ENCODE data around the gene DYNLT1.

Gene DYNLT1

GRCh38 chr6:158603261-158604047, 41.1 kb downstream of the DYNLT1 start:
- DNase-seq (ENCODE audit: low read depth in 3 of 3) = no peak

GRCh38 chr6:158599635-158600034, 44.9 kb downstream of the DYNLT1 start:
- DNase-seq (ENCODE audit: low read depth in 3 of 3) = no peak

- DNase-seq (ENCODE audit: low read depth in 3 of 3) = no peak
These were observed 47.0 kb downstream of the DYNLT1 start for GRCh38 chr6:158597565-158597964.

GRCh38 chr6:158596861-158597260, 47.7 kb downstream of the DYNLT1 start:
- no peak for DNase-seq (ENCODE audit: low read depth in 3 of 3)

- no peak for DNase-seq (ENCODE audit: low read depth in 3 of 3)
These were observed 49.3 kb downstream of the DYNLT1 start for GRCh38 chr6:158595223-158595622.

- no peak for DNase-seq (ENCODE audit: low read depth in 3 of 3)
These were observed 50.9 kb downstream of the DYNLT1 start for GRCh38 chr6:158593670-158594069.

GRCh38 chr6:158591810-158592209, 52.7 kb downstream of the DYNLT1 start:
- DNase-seq (ENCODE audit: low read depth in 3 of 3) = no peak

- no peak for DNase-seq (ENCODE audit: low read depth in 3 of 3)
These were observed 53.3 kb downstream of the DYNLT1 start for GRCh38 chr6:158591134-158591809.

- DNase-seq (ENCODE audit: low read depth in 3 of 3) = no peak
These were observed 55.2 kb downstream of the DYNLT1 start for GRCh38 chr6:158589366-158589765.

- DNase-seq (ENCODE audit: low read depth in 3 of 3) = no peak
These were observed 57.9 kb downstream of the DYNLT1 start for GRCh38 chr6:158586652-158587051.

All from stimulated activated CD4-positive, alpha-beta T cell treated with anti-CD3 and anti-CD28 coated beads, TNF-alpha, amount 100 ng/mL, for 24 hours (primary cell).